GM12878 (cell line): ENCODE measurements around the gene STK10. TPM values are rescaled to one million over a fixed set of nuclear protein-coding genes. Genes with fewer than 3 reads are reported as not detected.

ENCODE experiments used
- ATAC-seq: fragments of 200-7000 bp; cut with Tn5 transposase; 3 replicates; pipeline ENCODE4 v1.9.1; 2020; ENCODE audit warnings: mild to moderate bottlenecking, moderate library complexity
- BruUV-seq: library from RNA; stranded (reverse); fragments of 400-500 nt; replicated peaks from 2 replicates; lab custom pipeline; 2021; lab: Mats Ljungman, UMichigan
- CTCF ChIA-PET: fragments of 300-600 bp; sonication (Branson Sonifier 250); formaldehyde crosslinking; extraction: SDS; loops from one replicate; lab custom pipeline; 2021; ENCODE audit warnings: inconsistent platforms; lab: Yijun Ruan, JAX
- POLR2A ChIA-PET: fragments of 350-600 bp; formaldehyde crosslinking; extraction: SDS; loops from one replicate; lab custom pipeline; 2021; ENCODE audit warnings: inconsistent platforms; lab: Charles Lee
- RAD21 ChIA-PET: fragments of 300-600 bp; sonication (Branson Sonifier 250); formaldehyde crosslinking; loops from one replicate; lab custom pipeline; 2023; ENCODE audit warnings: antibody characterized with exemption; ENCODE audit not compliant: unreplicated experiment; lab: Charles Lee
- SMC1A ChIA-PET: fragments of 300-600 bp; sonication (Branson Sonifier 250); formaldehyde crosslinking; loops from one replicate; lab custom pipeline; 2023; ENCODE audit not compliant: unreplicated experiment, uncharacterized antibody; lab: Charles Lee
- DNase-seq: peaks from one replicate; pipeline ENCODE4 v3.0.0-alpha.2; 2011; ENCODE audit warnings: low read depth, low spot score
- FAIRE-seq: peaks from 3 replicates; lab custom pipeline; 2011; peaks lifted over from hg19 to GRCh38; lab: Jason Lieb, UNC
- H2AFZ ChIP-seq: 2 replicates; pipeline ENCODE4 v1.6.0; 2011; ENCODE audit warnings: low read depth, low read length, control low read depth; ENCODE audit not compliant: control insufficient read depth
- H3K27ac ChIP-seq: 2 replicates; pipeline ENCODE4 v1.5.1; 2011; ENCODE audit warnings: control low read depth; ENCODE audit not compliant: control insufficient read depth, insufficient read depth
- H3K27me3 ChIP-seq, 2 experiments: replicated peaks in 1 of 2; 2 replicates each; pipeline versions ENCODE4 v1.6.0 to v1.6.1; 2011; ENCODE audit warnings: low read length in 1 of 2; ENCODE audit not compliant: control insufficient read depth in 2 of 2, insufficient read depth in 2 of 2
- H3K36me3 ChIP-seq, 2 experiments: 2 replicates each; pipeline ENCODE4 v1.5.1; 2011; ENCODE audit warnings: low read length in 1 of 2; ENCODE audit not compliant: control insufficient read depth in 2 of 2, insufficient read depth in 2 of 2
- H3K4me1 ChIP-seq: 2 replicates; pipeline ENCODE4 v1.6.1; 2011; ENCODE audit warnings: mild to moderate bottlenecking, low read length, moderate library complexity, mixed read lengths; ENCODE audit not compliant: control insufficient read depth, insufficient read depth
- H3K4me2 ChIP-seq: 2 replicates; pipeline ENCODE4 v1.6.0; 2011; ENCODE audit warnings: control low read depth; ENCODE audit not compliant: control insufficient read depth, insufficient read depth
- H3K4me3 ChIP-seq: fragments of 200-600 bp; sonication (generic); 2 replicates; pipeline ENCODE4 v1.5.1; 2016
- H3K79me2 ChIP-seq: 2 replicates; pipeline ENCODE4 v1.6.0; 2011; ENCODE audit warnings: low read length; ENCODE audit not compliant: control insufficient read depth, insufficient read depth
- H3K9ac ChIP-seq: 2 replicates; pipeline ENCODE4 v1.8.0; 2011; ENCODE audit warnings: low read length, control low read depth, mixed read lengths; ENCODE audit not compliant: control insufficient read depth, insufficient read depth
- H3K9me3 ChIP-seq: replicated peaks from 3 replicates; pipeline ENCODE4 v1.5.1; 2011; ENCODE audit warnings: mild to moderate bottlenecking, low read length; ENCODE audit not compliant: control insufficient read depth, insufficient read depth
- H4K20me1 ChIP-seq: 2 replicates; pipeline ENCODE4 v1.6.0; 2011; ENCODE audit not compliant: control insufficient read depth, insufficient read depth
- BHLHE40 ChIP-seq, 2 experiments: fragments of 450-650 bp in 1 of 2; IDR thresholded peaks; 2 replicates each; pipeline ENCODE4 v1.6.1; 2011 to 2017; ENCODE audit warnings: low read depth in 2 of 2, borderline replicate concordance in 1 of 2, improper control_type of control experiment in 1 of 2, low read length in 1 of 2, mild to moderate bottlenecking in 1 of 2
- BMI1 ChIP-seq: fragments of 450-650 bp; IDR thresholded peaks from 2 replicates; pipeline ENCODE4 v1.6.1; 2016; ENCODE audit warnings: mild to moderate bottlenecking, moderate library complexity, borderline replicate concordance
- HDAC2 ChIP-seq: fragments of 200-600 bp; sonication (generic); IDR thresholded peaks from 2 replicates; pipeline ENCODE4 v1.6.1; 2017
- PAX8 ChIP-seq: fragments of 450-650 bp; IDR thresholded peaks from 2 replicates; pipeline ENCODE4 v1.6.1; 2017; ENCODE audit warnings: mild to moderate bottlenecking, moderate library complexity
- REST ChIP-seq: IDR thresholded peaks from 2 replicates; pipeline ENCODE4 v1.6.1; 2012; ENCODE audit warnings: mild to moderate bottlenecking, low read depth, low read length
- SKIL ChIP-seq: fragments of 450-650 bp; IDR thresholded peaks from 2 replicates; pipeline ENCODE4 v1.6.1; 2017; ENCODE audit warnings: mild to moderate bottlenecking, low read depth, inconsistent platforms; ENCODE audit not compliant: poor library complexity, severe bottlenecking
- WRNIP1 ChIP-seq: IDR thresholded peaks from 2 replicates; pipeline ENCODE4 v1.6.1; 2011; ENCODE audit warnings: low read depth, low read length, improper control_type of control experiment, borderline replicate concordance
- ZBTB4 ChIP-seq: fragments of 450-650 bp; formaldehyde crosslinking; IDR thresholded peaks from 2 replicates; pipeline ENCODE4 v1.4.0; 2022; ENCODE audit warnings: mild to moderate bottlenecking, moderate library complexity
- WGBS: methylation state at CpG from one replicate; pipeline ENCODE4 v1.1.6; 2016; ENCODE audit warnings: low lambda C conversion rate; ENCODE audit not compliant: insufficient replicate concordance, insufficient coverage; ENCODE audit errors: missing lambda C conversion rate; 5-methylcytosine and 5-hydroxymethylcytosine counted together
- in situ Hi-C: fragments of 300-500 bp; cut with MboI; formaldehyde crosslinking; loops from 9 replicates; pipeline ENCODE4 v1.14.3; 2018; ENCODE audit warnings: mixed read lengths
- intact Hi-C: fragments of 100-400 bp; cut with micrococcal nuclease; formaldehyde crosslinking; loops from one replicate; pipeline ENCODE4 v1.14.2; 2022; ENCODE audit not compliant: unreplicated experiment
- polyA plus RNA-seq, 11 experiments: library from polyadenylated mRNA; depleted of rRNA in 4 of 11; unstranded in 6 of 11; stranded (reverse) in 5 of 11; fragments of >200 nt; fragmentation: Nextera tagmentation in 4 of 11; fragmentation: Illumina TruSeq in 1 of 11; extraction: Ambion mirVana in 4 of 11; extraction: Trizol in 1 of 11; gene quantifications; 1 replicate in 1 of 11; 2 replicates in 10 of 11; pipeline versions ENCODE4 v1.2.1 to v1.2.3, GENCODE V29; 2011 to 2016; ENCODE audit warnings: inconsistent platforms in 2 of 11, missing spikeins in 2 of 11, low read depth in 1 of 11
- total RNA-seq, 4 experiments: library from RNA; depleted of rRNA in 3 of 4; stranded (reverse); fragments of >200 nt in 3 of 4; fragmentation: Illumina TruSeq in 1 of 4; extraction: Trizol in 1 of 4; gene quantifications; 2 replicates each; pipeline versions ENCODE4 v1.2.1 to v1.2.3, GENCODE V29; 2013 to 2021

STK10 gene
- total and polyA plus RNA-seq, 10 of the 15 experiments (the other 5 are each of a cell fraction or from before 2014, with no cell fraction given), result 14.2 to 96.4 (median 50.6) TPM

- Histone ChIP-seq H3K36me3 (peaks cover 0 to 2% of the 10 kb centered on the region in 2 experiments; a peak in 3 of 4 replicates), H4K20me1 (no peaks in the 10 kb centered on the region), H2AFZ (no peak overlapping the region), H3K9me3 (peaks cover 1% of the 10 kb centered on the region; the same call in 1 of the 3 replicates), H3K4me3 (0 out of 2 replicates have a peak overlapping the region, but pooled peaks have one; percentile 5), H3K4me2 (peak overlapping the region; percentile 21; the same call in 1 of the 2 replicates), H3K27ac (peak overlapping the region; percentile 94), H3K27me3 (no peaks in the 10 kb centered on the region), H3K4me1 (peaks cover 28% of the 10 kb centered on the region), H3K79me2 (peaks cover 9% of the 10 kb centered on the region), H3K9ac (peak overlapping the region; percentile 77)
- 93% methylated on average over 1 of the region's 1 CpG for WGBS
- peak; percentile 13 for DNase-seq
- POLR2A ChIA-PET, result interaction anchor here (0.6 to 1.4 kb wide), 2 partner anchors 9 to 22 kb away, joined by 3 to 5 read pairs; no protein-coding TSS in a partner anchor
- in situ Hi-C loops (no loop called here), intact Hi-C loops (loop anchor here (1.0 to 2.0 kb wide), 4 partner anchors 37 to 90 kb away; partner anchors contain the start of genes STK10 and UBTD2)
- RAD21 ChIA-PET, result interaction anchor here (0.9 to 3.1 kb wide), 4 partner anchors 38 to 89 kb away, joined by 3 to 23 read pairs (median 3); partner anchors contain the start of gene STK10
- no TSS peak for BruUV-seq
- CTCF ChIA-PET, result interaction anchor here (0.9 to 2.0 kb wide), 2 partner anchors 57 to 68 kb away, joined by 3 to 13 read pairs; no protein-coding TSS in a partner anchor
- SMC1A ChIA-PET, result interaction anchor here (1.4 to 3.1 kb wide), 4 partner anchors 37 to 114 kb away, joined by 4 to 9 read pairs (median 6); partner anchors contain the start of genes STK10 and UBTD2
- TF ChIP-seq REST (no peak), SKIL (no peak), ZBTB4 (CRISPR knock-in tag) (no peak), HDAC2 (no peak), PAX8 (no peak), WRNIP1 (no peak), BHLHE40 (IDR thresholded peaks at IDR 0.05; ENCODE audit: borderline replicate concordance in 1 of 2, low read depth in 2 of 2, low read length in 1 of 2) (no peak), BMI1 (no peak)
- FAIRE-seq, result no peak
- ATAC-seq, result peak; percentile 26
Observed at GRCh38 chr5:172224996-172225395, 37.0 kb upstream of the STK10 start.
